Measurements from ENCODE around the gene DGUOK. TPM values are rescaled to one million over a fixed set of nuclear protein-coding genes. Genes with fewer than 3 reads are reported as not detected.

The DGUOK gene
- total and polyA plus RNA-seq, 10 of the 15 experiments (the other 5 are each of a cell fraction or from before 2014, with no cell fraction given) = 64.4 to 234 (median 91.4) TPM

DNA sequence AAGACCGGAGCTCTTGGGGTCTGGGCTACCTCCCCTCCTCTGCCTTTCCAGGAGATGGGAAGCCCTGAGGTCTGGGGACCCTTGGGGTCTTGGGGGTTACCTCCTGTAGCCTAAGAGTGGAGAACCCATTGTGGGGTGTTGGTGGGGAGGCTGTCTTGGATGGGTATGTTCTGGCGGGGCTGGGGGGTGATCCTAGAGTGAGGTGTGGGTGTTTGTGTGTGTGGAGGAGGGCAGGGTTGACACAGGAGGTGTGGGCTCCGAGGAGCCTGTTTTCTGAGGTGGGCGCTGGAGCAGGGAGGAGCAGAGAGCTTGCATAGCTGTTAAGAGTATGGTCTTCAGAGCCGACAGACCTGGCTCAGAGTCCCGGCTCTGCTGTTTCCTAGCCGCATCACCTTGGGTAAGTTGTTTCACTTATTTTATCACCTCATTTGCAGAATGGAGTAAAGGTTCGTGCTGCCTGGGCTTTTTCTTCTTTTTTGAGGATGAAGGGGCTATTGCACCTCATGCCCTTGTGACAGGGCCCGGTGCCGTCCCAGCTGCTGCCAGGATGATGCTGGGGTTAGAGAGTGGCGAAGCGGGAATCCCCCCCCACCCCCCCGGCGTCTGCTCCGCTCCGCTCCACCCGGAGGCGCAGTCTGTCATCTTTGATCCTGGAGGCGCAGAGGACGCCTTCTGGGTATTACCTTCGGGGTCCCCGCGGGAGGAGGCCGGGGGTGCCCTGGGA, 75.3 kb downstream of the DGUOK start (continued):
- TF ChIP-seq, protein P1, sequence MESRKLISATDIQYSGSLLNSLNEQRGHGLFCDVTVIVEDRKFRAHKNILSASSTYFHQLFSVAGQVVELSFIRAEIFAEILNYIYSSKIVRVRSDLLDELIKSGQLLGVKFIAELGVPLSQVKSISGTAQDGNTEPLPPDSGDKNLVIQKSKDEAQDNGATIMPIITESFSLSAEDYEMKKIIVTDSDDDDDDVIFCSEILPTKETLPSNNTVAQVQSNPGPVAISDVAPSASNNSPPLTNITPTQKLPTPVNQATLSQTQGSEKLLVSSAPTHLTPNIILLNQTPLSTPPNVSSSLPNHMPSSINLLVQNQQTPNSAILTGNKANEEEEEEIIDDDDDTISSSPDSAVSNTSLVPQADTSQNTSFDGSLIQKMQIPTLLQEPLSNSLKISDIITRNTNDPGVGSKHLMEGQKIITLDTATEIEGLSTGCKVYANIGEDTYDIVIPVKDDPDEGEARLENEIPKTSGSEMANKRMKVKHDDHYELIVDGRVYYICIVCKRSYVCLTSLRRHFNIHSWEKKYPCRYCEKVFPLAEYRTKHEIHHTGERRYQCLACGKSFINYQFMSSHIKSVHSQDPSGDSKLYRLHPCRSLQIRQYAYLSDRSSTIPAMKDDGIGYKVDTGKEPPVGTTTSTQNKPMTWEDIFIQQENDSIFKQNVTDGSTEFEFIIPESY (IDR thresholded peaks at IDR 0.05) = no peak
- TF ChIP-seq, protein P2, sequence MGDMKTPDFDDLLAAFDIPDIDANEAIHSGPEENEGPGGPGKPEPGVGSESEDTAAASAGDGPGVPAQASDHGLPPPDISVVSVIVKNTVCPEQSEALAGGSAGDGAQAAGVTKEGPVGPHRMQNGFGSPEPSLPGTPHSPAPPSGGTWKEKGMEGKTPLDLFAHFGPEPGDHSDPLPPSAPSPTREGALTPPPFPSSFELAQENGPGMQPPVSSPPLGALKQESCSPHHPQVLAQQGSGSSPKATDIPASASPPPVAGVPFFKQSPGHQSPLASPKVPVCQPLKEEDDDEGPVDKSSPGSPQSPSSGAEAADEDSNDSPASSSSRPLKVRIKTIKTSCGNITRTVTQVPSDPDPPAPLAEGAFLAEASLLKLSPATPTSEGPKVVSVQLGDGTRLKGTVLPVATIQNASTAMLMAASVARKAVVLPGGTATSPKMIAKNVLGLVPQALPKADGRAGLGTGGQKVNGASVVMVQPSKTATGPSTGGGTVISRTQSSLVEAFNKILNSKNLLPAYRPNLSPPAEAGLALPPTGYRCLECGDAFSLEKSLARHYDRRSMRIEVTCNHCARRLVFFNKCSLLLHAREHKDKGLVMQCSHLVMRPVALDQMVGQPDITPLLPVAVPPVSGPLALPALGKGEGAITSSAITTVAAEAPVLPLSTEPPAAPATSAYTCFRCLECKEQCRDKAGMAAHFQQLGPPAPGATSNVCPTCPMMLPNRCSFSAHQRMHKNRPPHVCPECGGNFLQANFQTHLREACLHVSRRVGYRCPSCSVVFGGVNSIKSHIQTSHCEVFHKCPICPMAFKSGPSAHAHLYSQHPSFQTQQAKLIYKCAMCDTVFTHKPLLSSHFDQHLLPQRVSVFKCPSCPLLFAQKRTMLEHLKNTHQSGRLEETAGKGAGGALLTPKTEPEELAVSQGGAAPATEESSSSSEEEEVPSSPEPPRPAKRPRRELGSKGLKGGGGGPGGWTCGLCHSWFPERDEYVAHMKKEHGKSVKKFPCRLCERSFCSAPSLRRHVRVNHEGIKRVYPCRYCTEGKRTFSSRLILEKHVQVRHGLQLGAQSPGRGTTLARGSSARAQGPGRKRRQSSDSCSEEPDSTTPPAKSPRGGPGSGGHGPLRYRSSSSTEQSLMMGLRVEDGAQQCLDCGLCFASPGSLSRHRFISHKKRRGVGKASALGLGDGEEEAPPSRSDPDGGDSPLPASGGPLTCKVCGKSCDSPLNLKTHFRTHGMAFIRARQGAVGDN (IDR thresholded peaks at IDR 0.05) = no peak
- TF ChIP-seq SIX5 (IDR thresholded peaks at IDR 0.05; ENCODE audit: low read depth, low read length, severe bottlenecking) (no peak), IKZF2 (IDR thresholded peaks at IDR 0.05) (no peak), NRF1 (conservative IDR thresholded peaks at IDR 0.05; ENCODE audit: low read depth, low read length) (no peak), CBX3 (IDR thresholded peaks at IDR 0.05; ENCODE audit: borderline replicate concordance, low read depth) (no peak), HDGF (IDR thresholded peaks at IDR 0.05) (0 out of 2 replicates have a peak, but pooled peaks have one; percentile 37)

Measured in GM12878 (cell line).